ENCODE results near the gene OASL.
"Not testable (repeated sequence)": the region's sequence is repeated elsewhere in the genome, so short reads cannot be mapped to it uniquely, and the experiment has no call there.

- not testable (repeated sequence) for TF ChIP-seq POLR2A, POLR2AphosphoS5 (IDR thresholded peaks at IDR 0.05)
- TF ChIP-seq, protein P1, sequence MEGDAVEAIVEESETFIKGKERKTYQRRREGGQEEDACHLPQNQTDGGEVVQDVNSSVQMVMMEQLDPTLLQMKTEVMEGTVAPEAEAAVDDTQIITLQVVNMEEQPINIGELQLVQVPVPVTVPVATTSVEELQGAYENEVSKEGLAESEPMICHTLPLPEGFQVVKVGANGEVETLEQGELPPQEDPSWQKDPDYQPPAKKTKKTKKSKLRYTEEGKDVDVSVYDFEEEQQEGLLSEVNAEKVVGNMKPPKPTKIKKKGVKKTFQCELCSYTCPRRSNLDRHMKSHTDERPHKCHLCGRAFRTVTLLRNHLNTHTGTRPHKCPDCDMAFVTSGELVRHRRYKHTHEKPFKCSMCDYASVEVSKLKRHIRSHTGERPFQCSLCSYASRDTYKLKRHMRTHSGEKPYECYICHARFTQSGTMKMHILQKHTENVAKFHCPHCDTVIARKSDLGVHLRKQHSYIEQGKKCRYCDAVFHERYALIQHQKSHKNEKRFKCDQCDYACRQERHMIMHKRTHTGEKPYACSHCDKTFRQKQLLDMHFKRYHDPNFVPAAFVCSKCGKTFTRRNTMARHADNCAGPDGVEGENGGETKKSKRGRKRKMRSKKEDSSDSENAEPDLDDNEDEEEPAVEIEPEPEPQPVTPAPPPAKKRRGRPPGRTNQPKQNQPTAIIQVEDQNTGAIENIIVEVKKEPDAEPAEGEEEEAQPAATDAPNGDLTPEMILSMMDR (IDR thresholded peaks at IDR 0.05) = not testable (repeated sequence)
Observed at GRCh38 chr12:121077440-121077839, 38.4 kb upstream of the OASL start.
